ENCODE results near the gene SAP130.
"Not testable (repeated sequence)": the region's sequence is repeated elsewhere in the genome, so short reads cannot be mapped to it uniquely, and the experiment has no call there.

SAP130 gene

DNA sequence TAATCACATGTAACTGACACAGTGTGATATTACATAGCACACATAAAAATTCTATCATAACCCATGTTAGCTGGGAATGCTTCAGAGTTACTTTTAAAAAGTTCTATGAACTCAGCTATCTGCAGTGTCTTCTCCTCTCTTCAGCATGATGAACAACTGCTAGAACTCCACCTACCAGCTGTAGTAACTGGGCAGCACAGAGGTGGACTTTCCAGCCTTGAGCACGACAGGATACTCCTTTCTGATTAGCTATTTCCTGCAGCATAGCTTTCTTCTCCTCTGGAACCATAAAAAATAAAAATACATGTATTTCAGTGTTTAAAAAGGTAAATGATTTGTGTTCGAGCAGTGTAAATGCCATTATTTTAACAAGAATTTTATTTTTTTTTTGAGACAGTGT lies 82.6 kb downstream of the SAP130 start:
- no peak for FAIRE-seq

DNA sequence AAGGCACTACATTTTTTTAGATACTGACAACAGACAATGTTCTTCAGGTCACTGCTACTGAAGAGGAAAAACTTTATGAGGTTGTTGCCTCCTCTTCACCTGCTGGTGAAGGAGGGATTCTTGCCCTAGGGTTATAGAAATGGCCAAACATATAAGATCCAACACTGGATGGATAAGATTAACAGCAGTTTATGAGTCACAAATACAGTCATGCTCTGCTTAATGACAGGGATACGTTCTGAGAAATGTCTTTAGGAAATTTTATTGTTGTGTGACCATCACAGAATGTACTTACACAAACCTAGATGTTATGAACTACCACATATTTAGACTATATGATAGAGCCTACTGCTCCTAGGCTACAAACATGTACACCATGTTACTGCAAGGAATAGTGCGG lies 84.7 kb downstream of the SAP130 start:
- no peak for FAIRE-seq

DNA sequence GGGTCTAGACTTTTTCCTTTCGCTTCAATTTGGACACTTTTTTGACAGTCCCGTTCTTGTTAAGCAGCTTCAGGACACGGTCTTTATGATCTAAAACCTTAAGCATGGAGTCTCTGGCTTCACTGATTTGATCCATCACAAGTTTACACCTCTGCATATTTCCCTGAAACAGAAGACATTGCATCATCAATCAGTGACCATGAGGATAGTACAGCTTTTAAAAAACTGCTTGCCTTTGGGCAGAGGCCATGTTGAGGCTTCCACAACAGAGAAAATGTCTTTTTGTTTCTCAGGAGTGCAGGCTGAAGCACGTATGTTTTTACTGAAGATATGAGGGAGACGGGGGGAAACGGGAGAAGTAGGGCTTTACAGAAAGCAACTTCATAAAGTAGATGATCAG lies 85.9 kb downstream of the SAP130 start:
- FAIRE-seq: no peak

DNA sequence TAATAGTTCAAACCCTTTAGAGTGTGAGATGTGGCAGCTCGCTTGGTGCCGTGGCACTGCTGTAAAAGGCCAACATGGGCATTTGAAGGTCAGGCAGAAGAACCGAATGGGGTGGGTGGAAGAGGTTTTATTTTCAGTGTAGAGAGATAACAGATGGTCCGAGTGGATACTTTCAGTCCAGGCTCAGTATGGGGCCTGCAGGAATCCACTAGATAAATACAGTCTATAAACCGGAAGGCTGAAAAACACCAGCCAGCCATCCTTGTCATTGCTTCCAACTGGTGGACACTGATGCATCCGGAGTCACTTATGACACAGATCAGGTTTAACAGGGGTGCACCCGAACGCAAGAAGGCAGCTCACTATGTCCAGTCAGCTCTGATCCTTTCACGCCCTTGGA lies 86.4 kb downstream of the SAP130 start:
- FAIRE-seq: no peak

DNA sequence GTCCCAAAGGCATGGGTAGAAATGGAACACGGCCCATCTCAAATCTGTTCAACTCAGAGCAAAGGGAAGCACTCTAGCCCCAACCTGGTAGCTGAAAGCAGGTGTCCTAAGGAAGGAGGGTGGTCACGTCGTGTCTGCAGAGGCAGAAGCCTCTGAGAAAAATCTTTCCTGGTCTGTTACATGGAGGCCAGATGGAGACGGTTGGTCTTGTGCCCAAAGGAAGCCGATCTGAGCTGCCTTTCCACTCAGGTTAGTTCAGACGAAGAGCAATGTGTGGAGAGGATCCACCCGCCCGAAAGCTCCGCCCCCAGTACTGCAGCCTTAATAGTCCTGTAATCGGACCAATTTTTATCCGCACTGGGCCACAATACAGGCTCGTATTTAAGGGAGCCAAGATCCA lies 87.2 kb downstream of the SAP130 start:
- no peak for FAIRE-seq

DNA sequence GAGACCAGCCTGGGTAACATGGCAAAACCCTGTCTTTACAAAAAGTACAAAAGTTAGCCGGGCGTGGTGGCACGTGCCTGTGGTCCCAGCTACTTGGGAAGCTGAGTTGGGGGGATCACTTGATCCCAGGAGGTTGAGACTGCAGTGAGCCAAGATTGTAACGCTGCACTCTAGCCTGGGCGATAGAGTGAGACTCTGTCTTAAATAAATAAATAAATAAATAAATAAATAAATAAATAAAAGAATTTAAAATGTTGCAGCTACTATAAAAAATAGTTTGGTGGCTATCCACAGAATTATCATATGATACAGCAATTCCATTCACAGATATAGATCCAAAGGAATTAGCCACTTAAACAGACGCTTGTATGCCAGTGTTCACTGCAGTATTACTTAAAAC lies 92.5 kb downstream of the SAP130 start:
- FAIRE-seq: no peak

DNA sequence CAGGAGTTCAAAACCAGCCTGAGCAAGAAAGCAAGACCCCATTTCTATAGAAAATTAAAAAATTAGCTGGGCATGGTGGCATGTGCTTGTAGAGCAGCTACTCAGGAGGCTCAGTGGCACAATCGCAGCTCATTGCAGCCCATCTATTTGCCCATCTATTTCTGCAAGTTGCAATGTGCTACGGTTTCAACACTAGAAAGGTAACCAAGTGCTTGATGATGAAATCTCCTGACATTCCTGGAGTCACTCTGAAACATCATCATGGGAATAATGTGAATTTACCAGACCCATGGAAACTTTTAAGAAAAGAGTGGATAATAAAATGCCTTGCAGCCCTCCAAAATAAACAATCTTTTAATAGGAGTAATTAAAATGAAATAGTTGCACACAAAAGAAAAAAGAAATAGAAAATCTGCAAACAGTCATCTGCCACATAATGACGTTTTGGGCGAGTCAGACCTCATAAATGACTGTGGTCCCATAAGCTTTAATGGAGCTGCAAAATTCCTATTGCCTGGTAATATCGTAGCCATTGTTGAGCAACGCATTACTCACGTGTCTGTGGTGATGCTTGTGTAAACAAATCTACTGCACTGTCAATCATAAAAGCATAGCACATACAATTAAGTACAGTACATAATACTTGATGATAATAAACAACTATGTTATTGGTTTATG lies 95.5 kb downstream of the SAP130 start:
- FAIRE-seq: no peak

DNA sequence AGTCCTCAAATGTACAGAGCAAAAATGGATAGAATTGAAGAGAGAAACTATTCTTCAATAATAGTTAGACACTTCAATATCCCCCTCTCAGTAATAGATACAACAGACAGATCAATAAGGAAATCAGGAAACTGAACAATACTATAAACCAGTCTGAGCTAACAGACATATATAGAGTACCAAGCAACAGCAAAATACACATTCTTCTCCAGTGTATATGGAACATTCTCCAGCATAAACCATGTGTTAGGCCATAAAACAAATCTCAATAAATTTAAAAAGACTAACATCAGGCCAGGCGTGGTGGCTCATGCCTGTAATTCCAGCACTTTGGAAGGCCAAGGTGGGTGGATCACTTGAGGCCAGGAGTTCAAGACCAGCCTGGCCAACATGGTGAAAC lies 98.4 kb downstream of the SAP130 start:
- no peak for FAIRE-seq

DNA sequence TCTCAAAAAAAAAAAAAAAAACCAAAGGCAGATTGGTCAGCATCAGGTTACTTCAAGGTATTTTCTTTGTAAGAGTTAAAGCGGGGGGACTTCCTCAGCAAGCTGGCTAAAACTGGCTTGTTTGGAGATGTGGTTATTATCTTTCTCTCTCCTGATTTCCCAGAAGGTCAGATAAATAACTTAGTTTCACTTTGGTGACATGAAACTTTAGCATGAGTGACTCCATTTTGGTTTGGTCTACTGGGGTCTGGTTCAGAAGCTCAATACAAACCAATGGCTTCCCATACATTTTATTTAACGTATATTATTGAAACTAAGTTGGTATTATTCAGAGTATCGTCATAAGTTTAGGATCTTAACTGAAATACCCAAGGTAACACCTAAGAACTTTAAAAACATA lies 100.5 kb downstream of the SAP130 start:
- FAIRE-seq: no peak

DNA sequence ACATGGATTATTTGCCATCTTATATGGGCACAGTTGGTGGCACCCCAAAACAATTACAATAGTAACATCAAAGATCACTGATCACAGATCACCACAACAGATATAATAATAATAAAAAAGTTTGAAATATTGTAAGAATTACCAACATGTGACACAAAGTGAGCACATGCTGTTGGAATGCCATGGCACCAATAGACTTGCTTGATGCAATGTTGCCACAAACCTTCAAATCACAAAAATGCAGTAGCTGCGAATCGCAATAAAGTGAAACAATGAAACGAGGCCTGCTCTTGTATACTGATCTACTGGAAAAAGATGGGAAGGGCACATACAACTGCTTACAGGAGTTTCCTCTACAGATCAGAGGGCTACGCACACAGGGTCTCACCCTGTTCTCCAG lies 109.9 kb downstream of the SAP130 start:
- no peak for FAIRE-seq

DNA sequence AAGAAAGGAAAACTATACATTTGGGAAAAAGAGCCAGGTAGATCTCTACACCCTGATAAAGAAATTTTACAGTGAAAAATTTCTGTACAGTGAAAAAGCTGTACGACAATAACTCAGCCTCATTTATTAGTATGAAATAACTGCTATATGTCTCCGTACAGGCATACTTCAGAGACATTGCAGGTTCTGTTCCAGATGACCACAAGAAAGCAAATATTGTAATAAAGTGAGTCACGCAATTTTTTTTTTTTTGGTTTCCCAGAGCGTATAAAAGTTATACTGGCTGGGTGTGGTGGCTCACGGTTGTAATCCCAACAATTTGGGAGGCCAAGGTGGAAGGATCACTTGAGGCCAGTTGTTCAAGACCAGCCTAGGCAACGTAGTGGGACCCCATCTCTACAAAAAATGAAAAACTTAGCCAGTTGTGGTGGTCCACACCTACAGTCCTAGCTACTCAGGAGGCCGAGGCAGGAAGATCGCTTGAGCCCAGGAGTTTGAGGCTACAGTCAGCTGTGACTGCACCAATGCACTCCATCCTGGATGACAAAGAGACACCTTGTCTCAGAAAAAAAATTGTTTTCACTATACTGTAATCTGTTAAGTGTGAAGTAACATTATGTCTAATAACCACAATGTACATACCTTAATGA lies 113.9 kb downstream of the SAP130 start:
- no peak for FAIRE-seq

DNA sequence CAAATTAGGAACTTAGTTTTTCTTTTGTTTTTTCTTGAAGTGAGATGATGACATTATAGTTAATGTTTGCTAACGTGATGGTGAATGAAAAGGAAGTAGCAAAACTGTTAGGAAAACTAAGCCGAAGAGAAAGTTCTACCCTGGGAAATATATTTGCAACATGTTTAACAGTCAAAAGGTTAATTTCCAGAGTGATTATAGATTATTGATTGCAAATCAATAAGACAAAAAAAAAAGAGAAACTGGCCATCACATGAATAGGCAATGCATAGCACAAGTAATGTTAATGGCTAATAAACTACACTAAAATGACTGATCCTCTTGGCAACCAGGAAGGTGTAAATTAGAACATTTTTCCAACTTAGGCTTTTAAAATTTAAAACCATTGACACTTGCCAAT lies 116.1 kb downstream of the SAP130 start:
- FAIRE-seq: no peak

DNA sequence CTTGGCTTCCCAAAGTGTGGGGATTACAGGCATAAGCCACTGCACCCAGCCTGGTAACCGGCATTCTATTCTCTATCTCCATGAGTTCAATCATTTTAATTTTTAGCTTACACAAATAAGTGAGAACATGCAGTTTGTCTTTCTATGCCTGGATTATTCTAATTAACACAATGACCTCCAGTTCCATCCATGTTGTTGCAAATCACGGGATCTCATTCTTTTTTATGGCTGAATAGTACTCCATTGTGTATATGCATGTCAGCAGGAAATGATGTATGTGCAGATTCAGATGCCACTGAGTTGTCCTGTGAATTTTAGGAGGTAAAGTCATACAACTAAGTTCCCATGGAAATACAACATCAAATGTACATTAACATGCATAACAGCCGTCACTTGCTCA lies 117.4 kb downstream of the SAP130 start:
- FAIRE-seq: no peak

DNA sequence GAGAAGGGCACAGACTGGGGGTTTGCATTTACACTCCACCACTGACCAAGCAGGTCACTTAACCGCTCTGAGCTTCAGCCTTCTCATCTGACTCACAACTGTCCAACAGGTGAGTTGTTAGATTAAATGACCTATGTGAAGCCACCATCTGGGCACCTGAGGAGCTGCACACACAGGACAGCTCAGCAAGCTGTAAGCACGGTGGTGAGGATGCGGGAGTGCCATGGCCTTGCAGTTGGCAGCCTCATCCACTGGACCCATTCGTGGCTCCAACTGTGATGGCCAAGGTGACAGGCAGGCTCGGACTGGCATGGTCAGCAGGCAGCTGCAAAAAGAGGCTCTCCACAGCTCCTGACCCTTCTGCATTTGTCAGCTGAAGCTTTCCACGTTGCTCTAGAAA lies 118.8 kb downstream of the SAP130 start:
- no peak for FAIRE-seq

DNA sequence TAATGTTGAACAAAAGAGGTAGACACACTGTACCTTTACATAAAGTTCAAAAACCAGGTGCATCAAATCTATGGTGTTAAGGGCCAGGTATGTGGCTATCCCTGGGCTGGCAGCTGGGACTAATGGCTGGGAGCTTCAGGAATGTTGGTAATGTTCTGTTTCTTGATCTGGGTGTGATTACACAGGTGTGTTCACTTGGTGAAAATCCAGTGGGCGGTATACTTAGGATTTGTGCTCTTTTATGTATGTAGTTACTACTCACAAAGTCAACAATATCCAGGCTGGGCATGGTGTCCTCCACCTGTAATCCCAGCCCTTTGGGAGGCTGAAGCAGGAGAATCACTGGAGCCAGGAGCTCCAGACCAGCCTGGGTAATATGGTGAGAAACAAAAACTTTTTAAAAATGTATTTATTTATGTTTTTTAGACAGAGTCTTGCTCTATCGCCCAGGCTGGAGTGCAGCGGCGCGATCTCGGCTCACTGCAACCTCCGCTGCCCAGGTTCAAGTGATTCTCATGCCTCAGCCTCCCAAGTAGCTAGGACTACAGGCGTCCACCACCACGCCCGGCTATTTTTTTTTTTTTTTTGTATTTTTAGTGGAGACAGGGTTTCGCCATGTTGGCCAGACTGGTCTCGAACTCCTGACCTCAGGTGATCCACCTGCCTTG lies 120.0 kb downstream of the SAP130 start:
- not testable (repeated sequence) for FAIRE-seq

DNA sequence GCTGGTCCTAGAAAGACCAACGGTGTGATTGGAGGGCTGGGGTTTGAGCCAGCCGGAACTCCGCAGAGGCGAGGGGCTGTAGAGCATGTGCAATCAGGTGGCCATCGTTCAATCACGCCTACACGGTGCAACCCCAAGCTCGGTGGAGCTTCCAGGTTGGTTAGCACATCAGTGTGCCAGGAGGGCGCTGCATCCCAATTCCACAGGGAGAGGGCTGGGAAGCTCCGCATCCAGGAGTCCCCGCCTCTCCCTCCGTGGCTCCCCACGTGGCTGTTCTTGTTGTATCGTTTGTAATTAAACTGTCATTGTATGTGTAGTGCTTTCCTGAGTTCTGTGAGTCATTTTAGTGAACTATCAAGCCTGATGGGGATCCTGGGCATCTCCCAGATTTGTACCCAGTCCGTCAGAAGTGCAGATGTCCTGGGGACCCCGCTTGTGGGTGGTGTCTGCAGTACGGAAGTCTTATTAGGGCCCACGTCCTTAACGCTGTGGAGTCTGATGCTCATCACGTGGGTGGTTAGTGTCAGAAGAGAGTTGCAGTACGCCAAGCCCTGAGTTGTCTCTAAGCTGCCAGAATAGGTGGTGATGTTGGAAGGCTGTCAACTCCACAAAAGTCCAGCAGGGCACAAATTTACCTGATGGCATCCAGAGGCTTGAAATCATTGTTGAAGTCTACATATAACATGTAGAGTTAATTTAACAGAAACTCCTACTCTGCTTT lies 121.5 kb downstream of the SAP130 start:
- no peak for FAIRE-seq

DNA sequence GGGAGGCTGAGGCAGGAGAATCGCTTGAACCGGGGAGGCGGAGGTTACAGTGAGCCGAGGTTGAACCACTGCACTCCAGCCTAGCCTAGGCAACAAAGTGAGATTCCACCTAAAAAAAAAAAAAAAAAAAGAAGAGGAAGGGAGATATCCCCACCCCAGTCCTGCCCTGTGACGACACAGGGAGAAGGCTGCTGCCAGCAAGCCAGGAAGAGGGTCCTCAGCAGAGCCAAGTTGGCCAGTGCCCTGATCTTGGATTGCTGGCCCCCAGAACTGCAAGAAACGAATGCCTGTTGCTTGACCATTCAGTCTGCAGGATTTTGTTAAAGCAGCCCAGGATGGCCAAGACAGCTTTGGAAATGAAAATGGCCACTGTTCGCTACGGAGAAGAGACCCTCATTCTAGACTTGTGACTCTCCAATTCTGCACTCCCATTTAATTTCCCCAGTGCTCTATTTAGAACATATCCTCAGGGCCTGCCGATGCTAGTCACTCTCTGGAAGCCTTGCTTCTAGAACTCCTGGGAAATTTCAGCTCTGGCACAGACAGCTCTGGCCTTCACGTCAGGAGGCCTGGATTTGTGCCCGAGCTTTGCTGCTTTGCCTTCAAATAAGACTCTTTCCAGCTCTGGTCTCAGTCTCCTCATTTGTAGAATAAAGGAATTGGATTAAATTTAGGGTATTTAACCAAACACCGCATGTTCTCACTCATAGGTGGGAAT lies 126.4 kb downstream of the SAP130 start:
- FAIRE-seq: no peak

DNA sequence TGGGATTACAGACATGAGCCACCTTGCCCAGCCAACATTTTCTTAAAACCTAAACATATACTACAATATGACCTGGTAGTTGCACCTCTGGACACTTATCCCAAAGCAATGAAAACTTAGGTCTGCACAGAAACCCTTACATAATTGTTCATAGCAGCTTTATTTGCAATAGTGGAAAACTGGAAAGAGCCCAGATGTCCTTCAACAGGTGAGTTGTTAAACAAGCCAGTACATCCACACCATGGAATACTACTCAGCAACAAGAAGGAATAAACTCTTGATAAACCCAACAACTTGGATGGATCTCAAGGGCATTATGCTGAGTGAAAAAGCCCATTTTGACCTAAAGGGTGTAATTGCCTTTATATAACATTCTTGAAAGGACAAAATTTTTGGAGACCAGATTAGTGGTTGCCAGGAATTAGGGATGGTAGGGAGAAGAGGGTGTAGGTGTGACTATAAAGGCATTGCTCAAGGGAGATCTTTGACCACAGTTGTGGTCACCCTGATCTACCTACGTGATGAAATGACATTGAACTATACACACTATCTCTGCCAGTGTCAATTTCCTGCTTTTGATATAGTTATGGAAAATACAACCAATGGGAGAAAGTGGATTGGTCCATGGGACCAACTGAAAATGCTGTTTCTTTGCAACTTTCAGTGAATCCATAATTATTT lies 130.2 kb downstream of the SAP130 start:
- FAIRE-seq: no peak

DNA sequence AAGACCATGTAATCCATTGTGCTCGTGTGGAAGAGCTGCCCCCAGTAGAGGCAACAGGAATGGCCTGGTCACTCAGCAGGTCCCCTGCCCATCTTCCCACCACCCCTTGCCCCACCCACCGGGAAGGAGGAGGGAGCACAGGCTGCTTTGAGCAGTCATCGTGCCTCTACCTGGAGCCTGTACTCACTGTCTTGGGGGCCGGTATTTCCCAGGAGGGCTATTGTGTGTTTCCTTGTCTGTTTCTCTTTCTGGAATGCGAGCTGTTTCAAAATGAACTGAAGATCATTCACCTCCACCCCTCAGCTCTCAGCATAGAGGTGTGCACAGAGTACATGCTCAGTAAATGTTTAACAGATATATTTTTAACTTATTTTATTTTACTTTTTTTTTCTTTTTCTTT lies 134.4 kb downstream of the SAP130 start:
- no peak for FAIRE-seq

DNA sequence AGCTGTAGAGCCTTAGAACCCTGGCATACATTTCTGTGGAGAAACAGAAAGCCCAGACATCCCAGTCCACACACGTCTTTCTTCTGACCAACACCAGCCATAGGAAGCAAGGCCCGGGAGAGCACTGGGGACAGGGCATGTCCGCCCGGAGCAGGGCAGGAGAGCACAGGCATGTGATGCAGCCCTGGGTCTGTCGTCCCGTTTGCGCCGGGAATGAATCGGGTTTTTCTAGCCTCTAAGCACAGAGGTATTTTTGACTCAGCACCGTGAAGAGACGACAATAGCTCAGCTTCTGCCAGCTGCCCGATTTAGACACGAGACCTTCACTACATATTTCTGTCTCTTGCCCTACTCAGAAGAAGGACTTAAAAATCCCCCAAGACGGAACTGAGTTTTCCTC lies 134.8 kb downstream of the SAP130 start:
- no peak for FAIRE-seq

DNA sequence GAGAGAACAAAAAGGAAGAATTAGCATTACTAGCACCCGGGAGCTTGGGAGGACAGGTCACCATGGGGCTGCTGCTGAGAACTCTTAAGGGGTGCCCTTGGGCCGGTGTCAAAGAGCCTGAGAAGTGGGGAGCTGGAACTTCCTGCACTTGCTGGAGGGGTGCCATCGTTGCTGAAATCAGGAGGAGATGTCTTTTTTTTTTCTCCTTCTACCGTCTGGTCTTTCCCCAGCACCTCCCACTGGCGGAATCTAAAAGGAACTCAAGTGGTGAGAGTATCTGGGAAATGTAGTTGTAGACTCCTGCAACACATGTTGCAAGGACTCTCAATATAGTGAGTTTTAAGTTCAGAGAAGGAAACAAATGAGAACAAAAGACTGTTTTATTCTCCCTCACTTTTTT lies 136.0 kb downstream of the SAP130 start:
- FAIRE-seq: no peak
